ENCODE data around the gene PIGC. TPM values are rescaled to one million over a fixed set of nuclear protein-coding genes. Genes with fewer than 3 reads are reported as not detected.

The PIGC gene
- total RNA-seq, 4 donors from 2014 or later: 9.6 to 13.7 (median 12.8) TPM

DNA sequence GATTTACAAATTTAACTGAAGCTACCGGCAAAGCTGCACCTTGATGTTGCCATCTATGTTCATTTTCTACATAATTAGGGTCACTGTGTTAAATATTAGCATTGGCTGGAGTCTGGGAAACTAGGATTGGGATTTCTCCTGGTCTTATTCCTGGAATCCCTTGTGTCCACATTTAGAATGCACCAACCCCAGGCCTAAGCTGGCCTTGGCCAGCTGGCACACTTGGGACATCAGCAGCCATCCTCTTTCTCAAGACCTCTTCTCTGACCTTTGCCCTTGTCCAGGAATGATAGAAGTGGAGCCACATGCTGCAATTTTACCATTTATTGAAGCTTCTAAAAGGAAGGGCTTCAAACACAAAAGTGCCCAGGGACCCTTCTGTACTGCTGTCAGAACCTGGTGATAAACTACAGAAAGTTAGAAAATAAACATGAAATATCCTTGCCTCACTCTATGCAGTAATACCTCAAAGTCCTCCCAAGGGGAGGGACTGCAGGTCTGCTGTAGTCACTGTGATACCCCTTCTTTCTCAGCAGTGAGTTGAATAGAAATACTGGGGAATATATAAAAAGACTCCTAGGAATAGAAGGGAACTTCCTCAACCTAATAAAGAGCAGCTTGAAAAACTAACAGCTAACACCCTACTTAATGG is 13.7 kb upstream of the PIGC start:
- in situ Hi-C loops (cut with MboI; ENCODE audit: low sequenced_read_pairs in 4 of 4) (loop anchor here in 1 of 4 donors (25.0 kb wide), 1 partner anchor 255 kb away; no protein-coding TSS in a partner anchor), intact Hi-C loops (cut with DNase I; ENCODE audit: low total_unique reads) (no loop called here)
- DNase-seq (no peak), ATAC-seq (no peak)
- H3K4me1 ChIP-seq: peaks cover 10 to 12% of the 10 kb centered on the region in 2 donors
- no peaks in the 10 kb centered on the region for H3K36me3 ChIP-seq
- no peaks in the 10 kb centered on the region for H3K27me3 ChIP-seq
- no peaks in the 10 kb centered on the region for H3K9me3 ChIP-seq
- TF ChIP-seq POLR2A (IDR thresholded peaks at IDR 0.05) (no peak), CTCF (IDR thresholded peaks at IDR 0.05 in 4 of 5, conservative IDR thresholded peaks at IDR 0.05 in 1 of 5) (no peak)
- no peak overlapping the region for H3K4me3 ChIP-seq
- no peak overlapping the region for H3K27ac ChIP-seq

DNA sequence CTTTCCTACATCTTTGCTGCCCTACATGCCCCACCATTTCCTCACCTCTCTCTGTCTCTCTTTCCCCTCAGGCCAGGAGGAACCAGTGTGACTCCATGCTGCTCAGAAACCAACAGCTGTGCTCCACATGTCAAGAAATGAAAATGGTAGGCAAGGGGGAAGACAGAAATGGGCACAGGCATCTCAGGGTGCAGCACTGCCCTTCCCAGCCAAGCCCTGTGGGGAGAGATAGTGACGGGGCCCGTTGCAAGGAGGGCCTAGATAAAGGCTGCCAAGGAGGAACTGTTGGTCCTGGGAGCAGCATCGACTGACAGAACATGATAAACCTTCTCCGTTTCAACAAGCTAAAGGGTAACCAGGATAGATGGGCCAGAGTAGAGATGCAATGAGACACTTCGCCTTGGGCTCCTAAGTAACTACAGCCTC is 12.5 kb upstream of the PIGC start:
- ATAC-seq (no peak), DNase-seq (no peak)
- Histone ChIP-seq H3K4me3 (no peak overlapping the region), H3K36me3 (no peaks in the 10 kb centered on the region), H3K9me3 (no peaks in the 10 kb centered on the region), H3K27ac (no peak overlapping the region), H3K4me1 (peaks cover 17 to 18% of the 10 kb centered on the region in 2 donors), H3K27me3 (no peaks in the 10 kb centered on the region)
- TF ChIP-seq POLR2A (IDR thresholded peaks at IDR 0.05) (no peak), CTCF (IDR thresholded peaks at IDR 0.05 in 4 of 5, conservative IDR thresholded peaks at IDR 0.05 in 1 of 5) (no peak)
- intact Hi-C loops (cut with DNase I; ENCODE audit: low total_unique reads): no loop called here
- in situ Hi-C loops (cut with MboI; ENCODE audit: low sequenced_read_pairs in 4 of 4): loop anchor here in 1 of 4 donors (25.0 kb wide), 1 partner anchor 256 kb away; no protein-coding TSS in a partner anchor

DNA sequence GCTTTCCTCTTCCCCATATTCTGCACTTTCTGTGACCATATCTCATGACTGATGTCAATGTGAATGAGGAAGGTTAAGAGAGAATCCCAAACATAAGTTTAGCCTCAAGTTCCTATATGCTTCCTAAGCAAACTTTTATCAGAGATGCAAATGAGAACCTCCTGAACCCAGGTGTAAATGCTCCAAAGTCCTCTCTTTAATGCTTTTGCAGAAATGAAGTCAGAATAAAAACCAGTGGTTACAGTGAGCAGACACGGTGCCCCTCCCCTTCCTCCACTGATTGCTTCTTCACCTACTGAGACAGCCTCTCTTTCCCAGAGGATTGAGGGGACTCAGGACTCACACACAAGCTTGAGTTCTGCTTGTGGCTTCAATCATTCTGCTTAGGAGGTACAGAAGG is 11.6 kb upstream of the PIGC start:
- in situ Hi-C loops (cut with MboI; ENCODE audit: low sequenced_read_pairs in 4 of 4): loop anchor here in 1 of 4 donors (25.0 kb wide), 1 partner anchor 257 kb away; no protein-coding TSS in a partner anchor
- no peaks in the 10 kb centered on the region for H3K36me3 ChIP-seq
- TF ChIP-seq CTCF (IDR thresholded peaks at IDR 0.05 in 4 of 5, conservative IDR thresholded peaks at IDR 0.05 in 1 of 5) (no peak), POLR2A (IDR thresholded peaks at IDR 0.05) (no peak)
- no peak for ATAC-seq
- H3K4me3 ChIP-seq: no peak overlapping the region
- no peaks in the 10 kb centered on the region for H3K9me3 ChIP-seq
- H3K27ac ChIP-seq: no peak overlapping the region
- intact Hi-C loops (cut with DNase I; ENCODE audit: low total_unique reads): no loop called here
- DNase-seq: no peak
- peaks cover 17 to 18% of the 10 kb centered on the region in 2 donors for H3K4me1 ChIP-seq
- no peaks in the 10 kb centered on the region for H3K27me3 ChIP-seq

DNA sequence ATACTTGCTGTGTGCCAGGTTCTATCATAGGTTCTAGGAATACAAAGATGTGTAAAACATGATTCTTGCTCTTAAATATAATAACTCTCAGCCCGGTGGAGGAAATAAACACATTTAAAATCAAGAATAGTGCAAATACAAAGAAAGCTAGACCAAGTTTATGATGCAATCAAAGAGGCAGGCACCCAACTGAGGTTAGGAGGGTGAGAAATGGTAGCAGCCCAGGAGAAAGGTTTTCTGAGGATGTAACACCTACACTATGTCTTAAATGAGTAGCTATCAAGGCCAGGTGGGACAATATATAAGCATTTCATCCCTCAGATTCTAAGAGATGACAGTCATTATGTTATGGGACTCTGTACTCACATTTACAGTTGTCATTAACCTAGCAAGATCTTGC is 9.7 kb upstream of the PIGC start:
- intact Hi-C loops (cut with DNase I; ENCODE audit: low total_unique reads) (no loop called here), in situ Hi-C loops (cut with MboI; ENCODE audit: low sequenced_read_pairs in 4 of 4) (loop anchor here in 1 of 4 donors (25.0 kb wide), 1 partner anchor 259 kb away; no protein-coding TSS in a partner anchor)
- DNase-seq: no peak
- H3K4me3 ChIP-seq: no peak overlapping the region
- H3K36me3 ChIP-seq: no peaks in the 10 kb centered on the region
- ATAC-seq: no peak
- H3K4me1 ChIP-seq: peaks cover 17 to 18% of the 10 kb centered on the region in 2 donors
- TF ChIP-seq POLR2A (IDR thresholded peaks at IDR 0.05) (no peak), CTCF (IDR thresholded peaks at IDR 0.05 in 4 of 5, conservative IDR thresholded peaks at IDR 0.05 in 1 of 5) (no peak)
- no peaks in the 10 kb centered on the region for H3K9me3 ChIP-seq
- H3K27ac ChIP-seq: no peak overlapping the region
- H3K27me3 ChIP-seq: no peaks in the 10 kb centered on the region
